GM19351 (cell line): Measurements from ENCODE around the gene ZNF302.

ENCODE experiments used
- ATAC-seq: cut with Tn5 transposase; IDR thresholded peaks from one replicate; pipeline ENCODE4 v1.9.1; 2021; ENCODE audit warnings: mild to moderate bottlenecking, moderate library complexity; ENCODE audit not compliant: unreplicated experiment

The ZNF302 gene

GRCh38 chr19:34731019-34731829 is 53.7 kb downstream of the ZNF302 start:
- ATAC-seq = no peak

GRCh38 chr19:34731964-34732363 is 54.5 kb downstream of the ZNF302 start:
- no peak for ATAC-seq

- ATAC-seq = no peak
These were observed 55.2 kb downstream of the ZNF302 start for GRCh38 chr19:34732612-34733211.

- peak; percentile 19 for ATAC-seq
These were observed 55.8 kb downstream of the ZNF302 start for GRCh38 chr19:34733266-34733745.

- peak; percentile 76 for ATAC-seq
These were observed 56.5 kb downstream of the ZNF302 start, which contains the start of gene ZNF181 for GRCh38 chr19:34733746-34734536. TSS of gene ZNF181 (plus strand) at chr19:34734243. CDS start at chr19:34735038, 795 bp downstream.

- ATAC-seq = no peak
These were observed 57.1 kb downstream of the ZNF302 start for GRCh38 chr19:34734537-34735103.
